Forelimb muscle (tissue), 1 donor: ENCODE data around the gene POLR1D. TPM values are rescaled to one million over a fixed set of nuclear protein-coding genes. Genes with fewer than 3 reads are reported as not detected.

Experiments
- DNase-seq: peaks from one replicate; pipeline ENCODE4 v3.0.0-alpha.2; 2013; ENCODE audit warnings: low read depth
- polyA plus RNA-seq: library from polyadenylated mRNA; unstranded; fragments of 120-200 nt; gene quantifications from one replicate; pipeline ENCODE4 v1.2.1, GENCODE V29; 2013; ENCODE audit not compliant: insufficient read length

POLR1D gene, protein sequence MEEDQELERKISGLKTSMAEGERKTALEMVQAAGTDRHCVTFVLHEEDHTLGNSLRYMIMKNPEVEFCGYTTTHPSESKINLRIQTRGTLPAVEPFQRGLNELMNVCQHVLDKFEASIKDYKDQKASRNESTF
- polyA plus RNA-seq: 95.2 TPM

DNA sequence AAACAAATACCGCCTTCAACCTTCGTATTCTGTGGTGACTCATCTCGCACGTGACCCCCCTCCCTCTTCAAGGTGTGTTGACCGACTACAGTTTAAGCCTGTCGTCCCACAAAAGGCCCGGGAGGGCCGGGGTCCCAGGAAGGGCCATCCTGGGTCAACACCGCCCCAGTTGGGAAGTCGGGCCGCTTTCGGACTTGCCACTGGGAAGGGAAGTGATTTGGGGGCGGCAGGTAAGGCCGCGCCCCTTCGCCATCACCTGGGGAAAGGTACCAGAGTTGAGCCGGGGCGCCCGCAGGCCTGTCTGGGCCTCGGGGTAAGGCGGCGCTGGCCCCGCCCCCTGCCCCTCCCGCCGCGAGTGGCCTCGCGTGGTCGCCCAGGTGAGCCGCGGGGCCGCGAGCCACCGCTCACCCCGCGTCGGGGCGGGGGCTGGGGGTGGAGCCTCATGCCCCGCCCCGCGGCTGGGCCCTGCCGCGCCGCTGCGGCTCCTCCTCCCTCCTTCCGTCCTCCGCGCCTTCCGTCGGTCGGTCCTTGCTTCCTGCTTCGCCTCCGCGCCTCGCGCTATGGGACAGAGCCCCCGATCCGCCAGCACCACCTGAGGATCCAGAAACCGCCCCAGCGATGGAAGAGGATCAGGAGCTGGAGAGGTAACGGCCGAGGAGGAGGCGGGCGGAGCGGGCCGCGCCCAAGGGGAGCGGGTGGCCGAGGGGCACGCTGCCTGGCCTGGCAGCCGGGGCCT, at the start of gene POLR1D:
TSS of gene POLR1D (plus strand) at position 527 of the 736 bp plus-strand sequence. CDS start at position 619, 92 bp downstream.
- DNase-seq: peak; percentile 38

DNA sequence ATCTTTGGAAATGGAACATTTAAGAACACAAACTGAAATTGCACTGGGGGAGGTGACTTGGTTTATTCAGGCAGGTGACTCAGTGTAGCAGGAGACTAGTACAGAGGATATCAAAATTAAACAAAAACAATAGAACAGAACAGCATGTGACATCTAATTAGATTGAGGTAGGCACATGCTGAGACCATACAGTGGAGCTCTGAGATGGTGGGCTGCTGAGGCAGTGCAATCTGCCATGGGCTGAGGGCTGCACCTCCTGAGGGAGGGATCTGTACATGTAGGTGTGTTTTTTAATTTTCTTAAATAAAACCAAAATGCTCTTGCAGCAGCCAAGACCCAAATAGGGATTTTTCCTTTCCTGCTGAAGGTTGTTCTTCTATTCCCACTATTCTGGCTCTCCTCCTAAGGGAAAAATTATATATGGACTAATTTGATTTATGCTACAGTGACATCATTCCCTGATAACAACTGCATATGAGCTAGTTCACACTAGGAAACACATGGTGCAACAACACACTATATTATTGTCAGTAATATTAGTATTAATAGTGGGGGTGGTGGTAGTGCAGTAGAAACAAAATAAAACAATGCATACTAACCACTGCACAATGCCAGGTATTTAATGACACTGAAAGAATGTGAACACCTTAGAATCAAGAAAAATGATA, 49.3 kb upstream of the POLR1D start:
- no peak for DNase-seq

DNA sequence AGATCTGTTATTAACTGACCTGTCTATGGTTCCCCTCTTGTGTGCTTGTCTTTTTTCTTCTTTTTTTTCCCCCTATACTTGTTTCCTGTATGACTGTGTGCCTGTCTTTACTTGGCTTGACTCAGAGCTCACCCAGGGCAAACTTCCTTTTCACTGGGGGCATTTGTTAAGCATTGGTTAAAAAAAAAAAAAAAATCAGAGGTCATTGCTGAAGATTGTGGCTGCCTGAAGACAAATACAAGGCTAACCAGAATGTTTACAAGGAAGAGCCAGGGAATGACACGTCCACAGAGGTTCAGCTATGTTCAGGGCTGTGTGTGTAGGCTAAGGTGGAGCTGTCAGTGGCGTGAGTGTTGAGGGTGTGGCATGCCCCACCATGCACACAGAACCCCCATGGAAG, 48.4 kb upstream of the POLR1D start:
- no peak for DNase-seq

DNA sequence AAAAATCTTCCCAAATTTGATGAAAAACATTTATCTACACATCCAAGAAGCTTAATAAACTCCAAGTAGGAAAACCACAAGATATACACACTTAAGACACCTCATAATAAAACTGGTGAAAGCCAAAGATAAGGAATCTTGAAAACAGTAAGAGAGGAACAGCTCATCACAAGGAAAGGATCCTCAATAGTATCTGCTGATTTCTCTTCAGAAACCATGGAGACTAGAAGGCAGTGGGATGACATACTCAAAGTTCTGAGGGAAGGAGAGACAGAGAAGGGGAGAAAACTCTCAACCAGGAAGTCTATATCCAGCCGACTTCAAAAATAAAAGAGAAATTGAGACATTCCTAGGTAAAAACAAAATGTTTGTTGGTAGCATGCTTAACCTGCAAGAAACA, 47.0 kb upstream of the POLR1D start:
- DNase-seq: no peak

DNA sequence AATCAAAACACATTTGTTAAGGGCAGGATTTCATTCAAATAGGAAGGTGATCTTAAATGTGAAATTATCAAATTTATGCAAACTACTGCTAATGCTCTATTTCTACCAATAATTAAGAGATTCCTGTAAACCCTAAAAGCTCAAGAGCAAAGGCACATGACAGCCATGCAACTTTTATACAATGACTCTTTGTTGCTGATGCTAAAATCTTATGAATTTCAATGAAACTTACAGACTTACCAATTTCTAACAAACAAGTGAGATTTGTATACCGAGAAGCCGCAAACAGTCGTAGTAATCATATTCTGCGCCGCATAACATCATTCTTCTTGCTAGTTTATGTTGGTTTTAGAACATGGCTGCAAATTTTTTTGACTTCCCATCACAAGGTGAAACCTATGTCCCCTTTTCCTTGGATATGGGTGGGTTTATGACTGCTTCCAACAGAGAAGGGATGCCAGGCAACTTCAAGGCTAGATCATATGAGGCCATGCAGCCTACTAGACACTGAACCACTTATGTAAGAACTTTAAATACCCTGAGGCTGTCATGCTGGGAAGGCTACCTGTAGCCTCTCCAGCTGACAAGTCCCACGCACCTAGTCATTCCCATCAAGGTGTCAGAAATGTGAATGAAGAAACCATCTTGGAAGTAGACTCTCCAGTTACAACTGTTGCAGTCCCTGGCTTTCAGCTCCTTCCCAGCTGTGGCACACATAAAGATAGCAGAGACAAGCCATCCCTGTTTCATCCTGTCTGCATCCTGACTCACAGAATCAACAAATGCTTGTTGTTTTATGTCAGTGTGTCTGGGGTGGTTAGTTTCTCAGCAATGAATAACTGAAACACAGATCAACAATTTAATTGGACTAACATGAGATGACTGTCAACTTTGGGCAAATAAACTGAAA, 43.3 kb upstream of the POLR1D start:
- DNase-seq: no peak

DNA sequence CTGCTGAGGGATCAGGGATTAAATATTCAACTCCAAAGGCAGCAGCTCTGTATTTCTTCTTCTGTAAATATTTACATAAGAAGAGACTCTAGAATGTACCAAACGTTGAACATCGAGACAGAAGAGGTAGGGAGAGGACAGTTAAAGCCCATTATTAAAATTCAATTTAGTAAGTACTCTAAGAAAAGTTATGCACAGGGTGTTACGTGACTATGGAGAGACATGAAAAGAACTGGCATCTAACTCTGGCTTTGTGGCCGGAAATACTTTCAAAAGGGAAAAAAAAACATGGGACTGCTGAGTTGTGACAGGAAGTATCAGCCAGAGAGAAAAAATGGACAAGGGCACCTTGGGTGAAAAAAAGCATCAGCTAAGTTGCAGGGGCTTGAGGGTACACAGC, 38.0 kb upstream of the POLR1D start:
- no peak for DNase-seq

DNA sequence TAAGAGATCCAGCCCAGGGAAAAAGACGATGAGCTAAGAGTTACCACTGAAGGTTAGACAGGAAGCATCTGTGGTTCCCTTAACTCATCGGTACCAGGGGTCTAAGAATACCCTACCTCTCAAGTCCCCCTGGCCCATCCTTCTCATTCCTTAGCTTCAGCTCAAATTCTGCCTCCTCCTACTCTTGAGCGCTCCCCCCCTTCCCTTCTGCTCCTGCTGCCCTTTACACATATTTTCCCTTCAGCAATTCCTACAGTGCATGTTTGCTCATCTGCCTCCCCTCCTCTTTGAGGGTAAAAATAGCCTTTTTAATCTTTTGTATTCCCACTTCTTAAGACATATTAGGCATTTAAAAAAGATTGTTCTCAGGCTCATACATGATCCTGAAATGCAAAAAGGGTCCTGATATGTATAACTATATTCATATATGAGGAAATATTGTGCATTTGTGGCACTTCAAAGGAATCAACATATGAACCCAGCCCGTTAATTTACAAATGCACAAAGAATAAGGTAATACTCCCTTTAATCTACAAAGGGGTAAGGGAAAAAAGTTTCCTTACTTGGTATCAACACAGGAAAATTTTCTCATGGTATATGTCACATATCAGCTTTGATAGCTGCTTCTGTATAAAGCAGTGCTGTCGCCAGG, 34.5 kb upstream of the POLR1D start:
- no peak for DNase-seq

DNA sequence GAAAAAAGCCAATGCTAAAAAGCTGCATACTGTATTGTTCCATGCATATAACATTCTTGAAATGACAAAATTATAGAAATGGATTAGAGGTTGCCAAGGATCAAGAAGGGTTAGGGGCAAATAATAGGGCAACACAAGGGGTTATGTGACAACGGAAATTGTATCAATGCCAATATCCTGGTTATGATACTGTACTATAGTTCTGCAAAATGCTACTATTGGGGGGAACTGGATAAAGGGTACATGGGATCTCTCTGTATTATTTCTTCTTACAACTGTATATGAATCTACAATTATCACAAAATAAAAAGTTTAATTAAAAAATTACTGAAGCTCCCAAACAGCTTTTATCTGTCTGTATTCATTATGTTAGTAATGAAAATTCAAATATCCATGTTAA, 33.3 kb upstream of the POLR1D start:
- DNase-seq: no peak

DNA sequence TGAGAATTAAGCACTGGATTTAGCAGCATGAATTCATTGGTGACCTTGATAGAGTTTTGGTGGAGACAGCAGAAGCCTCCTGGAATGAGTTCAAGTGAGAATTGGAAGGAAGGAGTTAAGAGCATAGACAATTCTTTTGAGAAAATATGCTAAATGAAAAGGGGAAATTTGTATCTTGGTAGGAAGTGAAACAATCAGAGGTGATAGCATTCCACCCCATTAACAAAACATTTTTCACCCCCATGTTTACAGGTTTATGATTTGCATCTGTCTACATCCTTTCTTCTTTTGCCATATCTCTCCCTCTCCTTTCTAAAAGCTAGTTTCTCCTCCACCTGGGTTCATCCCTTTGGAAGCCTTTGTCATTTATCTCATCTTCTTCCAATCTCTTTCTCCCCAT, 28.8 kb upstream of the POLR1D start:
- DNase-seq: no peak

DNA sequence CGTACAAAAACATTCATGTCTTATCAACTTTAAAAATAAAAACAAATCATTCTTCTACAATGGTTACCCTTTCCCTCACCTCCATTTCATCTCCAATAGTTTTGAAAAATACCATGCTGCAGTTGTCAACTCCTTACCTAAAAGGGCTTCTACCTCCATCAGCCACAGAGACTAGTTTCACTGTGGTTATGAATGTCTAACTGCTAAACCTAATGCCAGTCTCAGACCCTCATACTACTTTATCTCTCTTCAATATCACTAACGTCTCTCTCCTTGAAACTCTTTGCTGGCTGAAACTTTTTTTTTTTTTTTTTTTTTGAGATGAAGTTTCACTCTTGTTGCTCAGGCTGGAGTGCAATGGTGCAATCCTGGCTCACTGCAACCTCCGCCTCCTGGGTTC, 28.4 kb upstream of the POLR1D start:
- no peak for DNase-seq

DNA sequence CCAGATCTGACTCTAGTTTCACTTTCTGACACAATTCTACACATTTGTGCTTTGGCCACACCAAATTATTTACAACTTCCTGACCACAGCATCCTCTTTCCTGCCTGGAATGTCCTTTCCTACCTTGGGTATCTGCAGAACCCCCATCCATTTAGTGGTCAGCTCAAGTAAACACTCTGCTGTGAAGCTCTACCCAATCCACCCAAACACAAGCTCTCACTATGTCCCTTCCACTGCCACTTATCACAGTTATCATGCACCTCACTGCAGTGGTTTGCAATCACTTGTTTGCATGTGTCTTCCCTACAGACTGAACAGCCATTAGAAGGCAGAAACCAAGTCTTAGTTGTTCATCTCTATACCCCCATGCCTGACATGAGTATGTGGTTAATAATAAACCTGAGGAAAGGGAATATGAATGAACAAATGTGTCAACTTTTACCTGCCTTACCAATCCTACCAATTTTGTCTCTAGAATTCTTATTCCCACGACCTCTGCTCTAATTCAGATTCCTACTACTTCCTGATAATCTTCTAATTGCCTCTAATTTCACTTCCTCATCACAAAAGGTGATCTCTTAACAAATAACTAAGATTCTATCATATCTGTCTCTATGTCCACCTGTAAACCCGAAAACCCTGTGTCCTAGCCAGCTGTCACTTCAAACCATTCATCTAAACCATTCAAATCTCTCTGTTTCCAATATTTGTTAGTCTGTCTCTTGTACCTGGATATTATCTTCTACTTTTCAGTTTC, 26.5 kb upstream of the POLR1D start:
- DNase-seq: no peak

DNA sequence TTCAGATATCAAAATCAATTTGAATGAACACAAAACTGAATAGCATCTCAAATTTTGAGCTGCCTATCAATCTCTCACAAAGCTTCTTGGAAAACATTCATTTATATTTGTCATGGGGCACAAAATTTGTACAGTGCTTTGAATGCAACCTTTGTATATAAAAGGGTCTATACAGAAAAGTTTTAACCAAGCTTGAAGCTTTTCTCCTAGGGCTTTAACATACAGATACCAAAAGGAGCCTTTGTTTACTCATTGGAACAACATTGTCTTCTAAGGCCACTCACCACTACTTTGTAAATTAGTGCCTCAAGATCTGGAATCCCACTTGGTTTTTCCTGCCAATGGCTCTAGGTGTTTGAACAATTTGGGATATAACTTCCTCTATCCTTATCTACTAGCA, 22.6 kb upstream of the POLR1D start:
- no peak for DNase-seq

DNA sequence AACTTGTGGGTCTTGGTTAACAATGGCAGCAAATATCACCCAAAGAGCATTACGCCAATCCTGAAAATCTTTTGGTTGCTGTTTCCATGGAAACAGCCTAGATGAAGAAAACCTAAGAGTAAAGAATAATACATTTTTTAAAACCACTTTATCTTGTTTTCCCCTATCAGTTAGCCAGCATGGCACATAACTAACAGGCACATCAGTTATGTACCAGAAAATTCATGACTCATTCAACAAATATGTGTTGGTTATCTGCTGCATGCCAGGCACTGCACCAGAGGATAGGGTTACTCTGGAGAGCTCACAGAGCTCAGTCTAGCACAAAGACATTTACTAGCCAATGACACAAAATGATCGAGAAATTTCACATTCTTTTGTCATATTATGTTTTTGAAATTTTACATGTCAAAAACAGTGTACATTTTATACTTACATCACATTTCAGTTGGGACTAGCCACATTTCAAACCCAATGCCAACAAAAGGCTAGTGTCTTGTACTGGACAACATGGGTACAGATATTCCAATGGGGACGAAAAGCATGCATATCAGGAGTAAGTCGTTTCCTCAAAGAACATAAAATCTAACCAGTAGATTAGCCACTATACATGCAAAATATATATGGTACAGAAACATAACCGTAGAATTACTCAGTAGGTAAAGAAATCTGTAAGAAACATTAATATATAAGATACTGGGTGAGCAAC, 21.7 kb upstream of the POLR1D start:
- DNase-seq: no peak

DNA sequence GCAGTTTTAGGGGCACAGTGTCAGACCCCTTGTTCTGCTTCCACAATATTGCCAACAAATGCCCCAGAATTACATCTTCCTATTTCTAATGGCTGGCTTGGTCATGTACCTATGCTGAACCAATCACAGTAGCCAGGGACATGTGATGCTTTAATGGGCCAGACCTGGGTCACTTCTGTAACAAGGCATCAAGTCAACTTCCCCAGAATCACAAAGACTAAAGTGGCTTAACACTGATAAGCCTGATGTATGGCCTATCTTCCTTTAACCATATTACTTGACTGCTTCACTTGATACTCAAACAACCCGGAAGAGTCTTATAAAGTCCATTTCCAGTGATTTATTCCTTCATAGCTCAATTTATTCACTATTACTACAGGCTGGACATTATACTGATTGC, 21.0 kb upstream of the POLR1D start:
- DNase-seq: no peak

DNA sequence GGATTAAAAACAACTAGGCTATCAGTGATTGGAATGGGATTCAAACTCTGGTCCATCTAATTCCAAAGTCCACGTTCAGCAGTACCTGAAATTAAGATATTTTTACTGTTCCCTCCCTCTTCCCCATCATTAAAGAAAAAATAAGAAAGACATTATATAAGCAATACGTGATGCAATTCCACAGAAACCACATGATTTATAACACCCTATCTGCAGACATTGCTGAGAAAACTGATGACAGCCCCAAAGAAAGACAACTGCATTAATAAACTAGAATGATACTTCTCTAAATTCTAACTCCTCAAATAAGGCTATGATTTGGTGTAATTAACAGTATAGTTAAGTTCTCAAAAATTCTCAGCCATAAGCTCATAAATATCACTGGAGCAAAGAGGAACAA, 20.5 kb upstream of the POLR1D start:
- DNase-seq: no peak

DNA sequence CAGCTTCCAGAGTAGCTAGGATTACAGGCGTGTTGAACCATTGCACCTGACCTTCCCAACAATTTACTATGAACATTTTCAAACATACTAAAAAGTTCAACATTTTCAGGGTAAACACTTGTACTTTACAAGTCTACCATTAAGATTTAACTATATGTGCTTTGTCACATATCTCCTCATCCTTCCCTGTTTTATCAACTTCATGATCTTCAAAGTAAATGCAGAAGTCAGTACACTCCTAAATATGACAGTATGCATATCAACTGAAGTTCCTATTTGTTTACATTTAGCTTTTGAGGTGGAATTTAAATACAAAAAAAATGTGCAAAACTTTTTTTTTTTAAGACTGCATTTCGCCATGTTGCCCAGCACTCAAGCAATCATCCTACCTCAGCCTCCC, 19.9 kb upstream of the POLR1D start:
- no peak for DNase-seq

DNA sequence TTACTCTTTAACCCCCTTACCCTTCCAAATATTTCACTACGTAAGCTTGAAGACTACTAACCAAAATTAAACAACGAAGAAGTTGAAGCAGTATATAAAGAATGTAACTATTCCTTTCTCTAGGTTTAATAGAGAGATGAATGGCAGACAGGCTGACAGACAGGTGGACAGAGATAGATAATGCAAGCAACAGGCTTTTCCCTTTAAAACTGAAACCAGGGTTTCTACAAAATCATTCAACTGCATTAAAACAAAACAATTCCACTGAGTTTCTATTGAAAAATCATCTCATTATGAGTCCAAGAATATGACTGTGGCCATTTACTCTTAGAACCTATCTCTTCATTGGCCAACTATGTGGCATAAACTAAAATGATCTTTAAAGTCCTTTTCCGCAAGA, 16.6 kb upstream of the POLR1D start:
- no peak for DNase-seq

DNA sequence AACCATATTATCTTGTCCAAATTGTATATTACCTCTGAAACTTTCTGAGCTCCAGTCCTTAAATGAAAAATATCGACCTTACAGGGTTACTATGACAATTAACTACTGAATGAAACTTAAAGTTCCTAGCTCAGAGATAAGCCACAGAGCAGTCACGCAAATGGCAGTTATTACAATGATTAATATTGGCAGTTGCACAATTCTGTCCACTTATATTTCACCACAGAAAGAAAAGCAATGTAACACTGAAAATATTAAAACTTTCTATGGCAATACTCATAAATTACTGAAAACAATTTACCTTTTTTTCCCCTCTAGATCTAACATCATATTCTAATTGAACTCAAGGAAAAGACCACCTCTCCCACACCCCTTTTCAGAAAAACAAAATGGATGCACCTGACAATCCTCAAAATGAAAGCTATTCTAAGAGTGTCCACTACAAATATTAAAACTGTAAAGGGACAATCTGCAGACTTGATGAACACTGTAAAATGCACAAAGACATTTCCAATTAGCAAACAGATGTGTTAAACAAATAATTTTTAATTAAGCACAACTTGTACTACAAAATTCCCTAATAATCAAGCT, 16.0 kb upstream of the POLR1D start:
- no peak for DNase-seq

DNA sequence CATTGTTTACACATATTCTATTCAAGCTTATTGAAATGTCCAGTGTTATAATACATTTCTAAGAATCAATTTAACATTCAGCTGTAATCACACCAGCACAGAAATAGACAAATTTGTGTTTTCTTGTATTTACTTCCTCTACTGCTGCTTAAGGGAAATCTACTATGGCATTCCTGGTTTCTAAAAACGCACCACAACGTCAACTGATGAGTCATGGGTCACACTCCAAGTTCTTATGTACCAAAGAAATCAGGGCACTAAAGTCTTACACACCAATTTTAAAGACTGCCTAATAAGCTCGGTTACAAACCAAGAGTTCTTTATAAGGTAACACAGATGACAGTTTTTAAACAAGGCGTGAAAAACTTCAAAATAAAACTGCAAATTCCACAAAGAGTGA, 14.6 kb upstream of the POLR1D start:
- DNase-seq: no peak

DNA sequence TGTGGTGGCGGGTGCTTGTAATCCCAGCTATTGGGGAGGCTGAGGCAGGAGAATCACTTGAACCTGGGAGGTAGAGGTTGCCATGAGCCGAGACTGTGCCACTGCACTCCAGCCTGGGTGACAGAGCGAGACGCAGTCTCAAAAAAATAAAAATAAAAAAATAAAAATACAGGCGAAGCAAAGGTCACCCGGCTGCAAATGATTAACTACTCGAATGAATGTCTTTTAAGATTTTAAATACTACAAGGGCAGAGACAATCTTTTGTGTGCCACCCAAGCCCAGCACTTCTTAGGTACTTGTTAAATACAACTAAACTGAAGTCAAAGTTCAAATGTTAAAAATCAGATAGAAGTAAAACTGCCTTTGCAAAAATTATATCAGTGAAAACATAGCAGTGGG, 8.1 kb upstream of the POLR1D start:
- DNase-seq: no peak
